HL-60/S4 treated with retinoic acid at 250 ng/mL for 4 days and 3 days (cell line): ENCODE data around the gene CADM1.

Experiments used
- in situ Hi-C: fragments of 300-500 bp; cut with MboI; formaldehyde crosslinking; loops from 2 replicates; pipeline ENCODE4 v1.7.0; 2022; ENCODE audit warnings: low sequenced_read_pairs

CADM1 gene

GRCh38 chr11:115518983-115519628, 14.9 kb upstream of the CADM1 start:
- in situ Hi-C loops: no loop called here

- in situ Hi-C loops: no loop called here
These were observed 11.6 kb upstream of the CADM1 start for GRCh38 chr11:115515647-115516395.

- in situ Hi-C loops: no loop called here
These were observed 2.9 kb upstream of the CADM1 start for GRCh38 chr11:115506954-115507675.

- in situ Hi-C loops: no loop called here
These were observed 960 bp upstream of the CADM1 start for GRCh38 chr11:115505175-115505574.

- in situ Hi-C loops: no loop called here
These were observed 334 bp downstream of the CADM1 start for GRCh38 chr11:115503886-115504275.

- in situ Hi-C loops: no loop called here
These were observed 931 bp downstream of the CADM1 start for GRCh38 chr11:115503083-115503885.

GRCh38 chr11:115502636-115503082, 1.6 kb downstream of the CADM1 start:
- in situ Hi-C loops: no loop called here

GRCh38 chr11:115501893-115502589, 2.2 kb downstream of the CADM1 start:
- in situ Hi-C loops: no loop called here

- in situ Hi-C loops: no loop called here
These were observed 2.7 kb downstream of the CADM1 start for GRCh38 chr11:115501502-115501892.

- in situ Hi-C loops: no loop called here
These were observed 3.4 kb downstream of the CADM1 start for GRCh38 chr11:115500547-115501501.

- in situ Hi-C loops: no loop called here
These were observed 4.3 kb downstream of the CADM1 start for GRCh38 chr11:115499891-115500290.

- in situ Hi-C loops: no loop called here
These were observed 4.9 kb downstream of the CADM1 start for GRCh38 chr11:115499241-115499799.

GRCh38 chr11:115498354-115498753, 5.9 kb downstream of the CADM1 start:
- in situ Hi-C loops: no loop called here

GRCh38 chr11:115497303-115497702, 6.9 kb downstream of the CADM1 start:
- in situ Hi-C loops: no loop called here

- in situ Hi-C loops: no loop called here
These were observed 7.3 kb downstream of the CADM1 start for GRCh38 chr11:115496892-115497291.

- in situ Hi-C loops: no loop called here
These were observed 10.3 kb downstream of the CADM1 start for GRCh38 chr11:115493905-115494304.

GRCh38 chr11:115493488-115493887, 10.7 kb downstream of the CADM1 start:
- in situ Hi-C loops: no loop called here

- in situ Hi-C loops: no loop called here
These were observed 14.7 kb downstream of the CADM1 start for GRCh38 chr11:115489466-115489865.

- in situ Hi-C loops: no loop called here
These were observed 15.3 kb downstream of the CADM1 start for GRCh38 chr11:115488945-115489344.
